ENCODE measurements around the gene PPP2R2D.

GRCh38 chr10:131891929-131892805 lies 8.6 kb upstream of the PPP2R2D start:
- TF ChIP-seq, protein P1, sequence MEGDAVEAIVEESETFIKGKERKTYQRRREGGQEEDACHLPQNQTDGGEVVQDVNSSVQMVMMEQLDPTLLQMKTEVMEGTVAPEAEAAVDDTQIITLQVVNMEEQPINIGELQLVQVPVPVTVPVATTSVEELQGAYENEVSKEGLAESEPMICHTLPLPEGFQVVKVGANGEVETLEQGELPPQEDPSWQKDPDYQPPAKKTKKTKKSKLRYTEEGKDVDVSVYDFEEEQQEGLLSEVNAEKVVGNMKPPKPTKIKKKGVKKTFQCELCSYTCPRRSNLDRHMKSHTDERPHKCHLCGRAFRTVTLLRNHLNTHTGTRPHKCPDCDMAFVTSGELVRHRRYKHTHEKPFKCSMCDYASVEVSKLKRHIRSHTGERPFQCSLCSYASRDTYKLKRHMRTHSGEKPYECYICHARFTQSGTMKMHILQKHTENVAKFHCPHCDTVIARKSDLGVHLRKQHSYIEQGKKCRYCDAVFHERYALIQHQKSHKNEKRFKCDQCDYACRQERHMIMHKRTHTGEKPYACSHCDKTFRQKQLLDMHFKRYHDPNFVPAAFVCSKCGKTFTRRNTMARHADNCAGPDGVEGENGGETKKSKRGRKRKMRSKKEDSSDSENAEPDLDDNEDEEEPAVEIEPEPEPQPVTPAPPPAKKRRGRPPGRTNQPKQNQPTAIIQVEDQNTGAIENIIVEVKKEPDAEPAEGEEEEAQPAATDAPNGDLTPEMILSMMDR (IDR thresholded peaks at IDR 0.05) = no peak
- TF ChIP-seq POLR2A (IDR thresholded peaks at IDR 0.05) = no peak
